NCI-H69 (cell line): Measurements from ENCODE around the gene NUP50.

Source experiments
- DNase-seq: peaks from one replicate; lab custom pipeline; 2025; lab: John Stamatoyannopoulos, UW

NUP50 gene

GRCh38 chr22:45227645-45228400, 64.1 kb downstream of the NUP50 start:
- DNase-seq: no peak

GRCh38 chr22:45228401-45228754, 64.7 kb downstream of the NUP50 start:
- no peak for DNase-seq

- DNase-seq: no peak
Observed at GRCh38 chr22:45229181-45229580, 65.5 kb downstream of the NUP50 start.

GRCh38 chr22:45230026-45230721, 66.4 kb downstream of the NUP50 start:
- DNase-seq: no peak

GRCh38 chr22:45231293-45231692, 67.6 kb downstream of the NUP50 start:
- DNase-seq: no peak

- DNase-seq: no peak
Observed at GRCh38 chr22:45233386-45233785, 69.7 kb downstream of the NUP50 start.

- DNase-seq: no peak
Observed at GRCh38 chr22:45233827-45234226, 70.1 kb downstream of the NUP50 start.

- DNase-seq: peak; percentile 95
Observed at GRCh38 chr22:45235101-45235777, 71.5 kb downstream of the NUP50 start.

- peak; percentile 86 for DNase-seq
Observed at GRCh38 chr22:45235851-45236342, 72.2 kb downstream of the NUP50 start.

- DNase-seq: no peak
Observed at GRCh38 chr22:45237065-45237990, 73.6 kb downstream of the NUP50 start.
